Measurements from ENCODE around the gene DAZAP2.
"Not testable (repeated sequence)": the region's sequence is repeated elsewhere in the genome, so short reads cannot be mapped to it uniquely, and the experiment has no call there.

The DAZAP2 gene

DNA sequence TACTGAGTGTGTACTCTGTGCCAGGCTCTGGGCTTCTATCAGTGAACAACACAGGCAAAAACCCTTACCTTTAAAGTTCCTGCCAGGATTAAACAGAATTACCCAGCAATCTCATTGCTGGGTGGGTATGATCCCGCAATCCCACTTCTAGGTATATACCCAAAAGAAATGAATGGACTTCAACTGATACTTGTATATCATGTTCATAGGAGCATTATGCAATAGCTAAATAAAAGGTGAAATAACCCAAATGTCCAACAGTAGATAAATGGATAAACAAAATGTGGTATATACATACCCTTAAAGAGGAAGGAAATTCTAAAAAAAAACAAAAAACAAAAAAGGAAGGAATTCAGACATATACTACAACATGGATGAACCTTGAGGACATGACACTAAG, 14.7 kb downstream of the DAZAP2 start:
- no peak for DNase-seq

GRCh38 chr12:51254536-51254935, 15.9 kb downstream of the DAZAP2 start:
- DNase-seq, result no peak

GRCh38 chr12:51259600-51259999, 21.0 kb downstream of the DAZAP2 start:
- DNase-seq, result not testable (repeated sequence)

GRCh38 chr12:51262758-51263177, 24.1 kb downstream of the DAZAP2 start:
- peak; percentile 61 for DNase-seq

GRCh38 chr12:51263341-51263740, 24.7 kb downstream of the DAZAP2 start:
- no peak for DNase-seq

GRCh38 chr12:51264297-51264696, 25.7 kb downstream of the DAZAP2 start:
- DNase-seq, result no peak

GRCh38 chr12:51265024-51265423, 26.4 kb downstream of the DAZAP2 start:
- DNase-seq, result no peak

DNA sequence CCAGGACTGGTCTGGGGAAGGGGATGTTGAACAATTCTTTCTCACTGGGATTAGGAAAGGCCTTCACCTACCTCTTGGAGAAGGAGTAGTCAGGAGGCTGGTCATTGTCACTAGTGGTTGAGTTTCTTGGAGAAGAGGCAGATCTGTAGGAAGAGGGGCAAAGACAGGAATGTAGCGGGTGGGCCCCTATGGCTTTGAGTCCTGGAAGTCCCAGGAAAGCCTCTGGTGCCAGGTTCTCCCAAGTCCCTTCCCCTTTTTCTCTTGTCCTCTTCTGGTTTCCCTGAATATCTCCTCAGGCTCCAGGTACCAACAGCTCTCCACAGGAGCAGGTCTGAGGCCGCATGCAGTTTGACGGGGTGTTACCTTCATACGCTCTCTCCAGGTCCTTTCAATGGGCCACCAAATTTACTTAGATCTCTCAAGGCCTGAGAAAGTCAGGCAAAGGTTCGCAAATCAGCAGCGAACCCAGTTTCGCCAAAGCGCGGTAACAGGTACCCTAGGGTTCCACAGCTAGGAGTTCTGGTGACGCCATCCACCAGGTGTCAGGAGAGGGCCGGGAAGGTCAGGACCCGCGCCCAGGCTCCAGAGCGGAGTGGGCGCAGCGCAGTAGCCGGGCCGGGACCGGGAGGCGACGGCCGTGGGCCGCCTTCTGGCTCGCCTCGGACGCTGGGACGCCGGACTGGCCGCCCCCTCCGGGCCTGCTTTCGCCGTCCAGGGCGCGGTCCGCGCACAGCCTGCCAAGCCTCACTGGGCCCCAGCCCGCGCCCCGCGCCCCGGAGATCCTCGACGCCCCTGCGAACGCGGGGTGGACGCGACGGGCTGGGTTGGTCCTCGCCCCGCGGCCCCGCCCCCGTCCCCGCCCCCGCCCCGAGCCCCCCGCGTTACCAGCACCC, 30.8 kb downstream of the DAZAP2 start:
- DNase-seq, result peak; percentile 69

DNA sequence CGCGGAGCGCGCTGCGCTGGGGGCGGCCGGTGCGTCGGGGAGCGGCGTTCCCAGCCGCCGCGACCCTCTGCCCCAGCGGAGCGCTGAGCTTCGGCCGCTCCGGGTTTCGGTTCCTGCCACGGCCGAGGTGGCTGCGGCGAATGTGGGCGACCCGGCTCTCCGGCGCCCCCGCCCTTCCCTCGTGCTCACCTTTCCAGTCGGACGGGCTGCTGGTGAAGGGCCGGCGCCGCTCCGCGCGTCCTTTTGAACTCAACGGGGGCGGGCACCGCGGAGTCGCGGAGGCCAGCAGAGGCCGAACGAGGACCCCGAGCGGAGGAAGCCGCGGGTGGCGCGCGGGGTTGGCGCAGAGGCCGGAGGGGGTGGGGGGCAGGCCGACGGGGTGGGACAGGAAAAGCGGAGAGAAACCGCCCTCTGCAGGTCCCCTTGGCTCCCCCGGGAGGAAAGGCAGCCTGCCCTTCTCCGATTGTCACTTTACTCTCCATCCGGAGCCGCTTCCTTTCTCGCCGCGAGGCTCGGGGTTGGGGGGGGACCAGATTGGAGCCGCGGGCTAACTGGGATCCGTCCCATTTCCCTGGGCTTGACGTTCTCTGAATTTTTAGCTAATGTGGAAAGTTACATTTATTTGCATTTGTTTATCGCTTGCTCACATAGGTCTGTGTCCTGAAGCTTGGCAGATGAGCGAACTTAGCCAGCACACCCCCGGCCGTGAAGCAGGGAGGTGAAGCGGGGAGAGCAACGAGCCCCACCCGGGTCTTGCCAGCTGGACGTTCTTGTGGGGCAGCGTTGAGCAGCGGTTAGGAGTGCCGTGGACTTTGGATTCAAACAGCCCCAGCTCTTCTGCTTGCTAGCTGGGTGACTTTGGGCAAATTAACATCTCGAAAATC, 31.7 kb downstream of the DAZAP2 start, which contains the start of gene SMAGP:
Gene SMAGP, minus strand, starts transcription at position 349 of the 884 bp plus-strand sequence. CDS start 1,137 bp downstream, outside the sequence.
- peak; percentile 61 for DNase-seq

- DNase-seq, result no peak
Measured at GRCh38 chr12:51270951-51271518, 32.4 kb downstream of the DAZAP2 start.

DNA sequence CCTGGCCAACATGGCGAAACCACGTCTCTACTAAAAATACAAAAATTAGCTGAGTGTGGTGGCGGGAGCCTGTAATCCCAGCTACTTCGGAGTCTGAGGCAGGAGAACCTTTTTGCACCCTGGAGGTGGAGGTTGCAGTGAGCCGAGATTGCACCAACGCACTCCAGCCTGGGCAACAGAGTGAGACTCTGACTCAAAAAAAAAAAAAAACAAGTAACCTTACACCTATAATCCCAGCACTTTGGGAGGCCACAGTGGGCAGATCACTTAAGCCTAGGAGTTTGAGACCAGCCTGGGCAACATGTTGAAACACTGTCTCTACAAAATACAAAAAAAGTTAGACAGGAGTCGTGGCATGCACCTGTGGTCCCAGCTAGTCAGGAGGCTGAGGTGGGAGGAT, 34.2 kb downstream of the DAZAP2 start:
- DNase-seq, result not testable (repeated sequence)

DNA sequence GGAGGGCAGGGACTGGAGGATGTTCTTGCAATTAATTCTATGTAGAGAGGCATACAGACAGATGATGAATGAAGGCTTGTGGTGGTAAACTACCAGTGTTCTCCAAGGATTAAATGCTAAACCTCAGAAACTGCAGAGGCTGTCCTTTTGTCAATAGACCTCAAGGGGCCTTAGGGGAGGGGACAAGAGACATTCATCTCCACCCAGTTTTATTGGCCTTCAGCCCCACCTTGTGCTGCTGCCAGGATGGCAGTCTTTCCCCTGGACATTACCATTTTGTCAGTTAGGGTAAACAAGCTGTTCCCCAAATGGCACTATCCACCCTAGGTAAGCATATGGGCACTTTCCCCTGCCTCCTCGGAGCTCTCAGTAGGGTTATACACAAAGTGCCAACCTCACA, 36.5 kb downstream of the DAZAP2 start:
- no peak for DNase-seq

GRCh38 chr12:51281202-51281924, 42.7 kb downstream of the DAZAP2 start:
- DNase-seq, result no peak

DNA sequence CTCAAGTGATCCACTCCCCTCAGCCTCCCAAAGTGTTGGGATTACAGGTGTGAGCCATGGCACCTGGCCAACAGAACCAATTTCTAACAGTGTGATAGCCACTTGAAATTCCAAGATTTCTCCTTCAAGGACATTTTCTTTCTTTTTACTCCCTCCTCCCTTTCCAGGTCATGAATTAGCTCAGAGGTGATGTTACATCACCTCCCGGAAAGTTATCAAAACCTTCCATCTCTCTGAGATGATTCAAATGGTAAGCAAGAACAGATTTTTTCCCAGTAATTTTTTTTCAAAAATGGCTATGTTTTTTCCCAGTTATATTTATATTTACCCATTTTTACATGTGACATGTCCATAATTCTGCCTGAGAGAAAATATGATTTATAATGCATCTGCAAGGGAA, 47.2 kb downstream of the DAZAP2 start:
- no peak for DNase-seq

GRCh38 chr12:51291603-51292513, 53.2 kb downstream of the DAZAP2 start:
- not testable (repeated sequence) for DNase-seq

All from stimulated activated CD8-positive, alpha-beta memory T cell treated with anti-CD3 and anti-CD28 coated beads, Interleukin-4, amount 100 ng/mL, for 48 hours (primary cell).